Frontal cortex (tissue), 4 donors: Measurements from ENCODE around the gene FOXJ3. TPM values are rescaled to one million over a fixed set of nuclear protein-coding genes. Genes with fewer than 3 reads are reported as not detected.

Source experiments
- DNase-seq, 2 donors: peaks; one replicate each; pipeline ENCODE4 v3.0.0; 2012; ENCODE audit warnings: low spot score in 2 of 2
- FAIRE-seq: peaks from 2 replicates; lab custom pipeline; 2012; peaks lifted over from hg19 to GRCh38; lab: Jason Lieb, UNC
- total RNA-seq: library from RNA; depleted of rRNA; stranded (reverse); fragments of >200 nt; gene quantifications from one replicate; pipeline ENCODE4 v1.2.3, GENCODE V29; 2014
- donor health status: control.
- donor health status: control.
- donor health status: control.

The FOXJ3 gene
- total RNA-seq, 1 donor from 2014 or later: 90.5 TPM

- DNase-seq (no peak), FAIRE-seq (no peak)
Observed at GRCh38 chr1:42175314-42176054, 159.6 kb downstream of the FOXJ3 start.

DNA sequence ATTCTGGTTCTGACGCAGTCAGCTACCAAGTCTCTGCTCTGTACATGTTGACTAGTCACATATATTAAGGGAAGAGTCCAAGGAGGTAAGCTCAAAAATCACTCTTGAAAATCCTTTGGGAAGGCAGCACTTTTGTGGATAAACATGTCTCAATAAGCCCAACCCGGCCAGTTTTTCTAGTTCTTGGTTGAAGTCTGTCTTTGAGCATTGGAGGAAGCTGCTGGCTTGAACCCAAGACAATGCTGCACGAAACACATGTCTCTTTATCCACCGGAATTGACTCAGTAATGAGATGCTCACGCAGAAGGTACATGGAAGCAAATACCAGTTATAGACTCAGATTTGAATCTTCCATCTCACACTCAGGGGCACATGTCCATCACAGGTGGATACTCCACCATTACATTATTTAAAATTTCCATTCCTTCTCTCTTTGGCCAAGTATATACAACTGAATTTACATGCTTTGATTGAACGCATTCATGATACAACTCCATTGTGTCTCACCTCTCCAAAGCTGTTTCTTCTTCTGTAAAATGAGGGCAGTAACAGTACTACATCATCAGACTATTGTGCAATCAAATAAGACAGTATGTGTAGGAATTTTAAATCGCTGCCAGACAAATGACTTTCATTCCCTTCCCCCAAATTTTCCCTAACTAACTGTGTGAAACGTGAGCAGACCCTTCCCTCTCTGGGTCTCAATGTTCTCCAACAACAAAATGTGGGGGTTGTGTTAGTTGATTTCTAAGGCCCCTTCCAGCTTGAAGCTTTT, 160.9 kb downstream of the FOXJ3 start:
- no peak for DNase-seq

DNA sequence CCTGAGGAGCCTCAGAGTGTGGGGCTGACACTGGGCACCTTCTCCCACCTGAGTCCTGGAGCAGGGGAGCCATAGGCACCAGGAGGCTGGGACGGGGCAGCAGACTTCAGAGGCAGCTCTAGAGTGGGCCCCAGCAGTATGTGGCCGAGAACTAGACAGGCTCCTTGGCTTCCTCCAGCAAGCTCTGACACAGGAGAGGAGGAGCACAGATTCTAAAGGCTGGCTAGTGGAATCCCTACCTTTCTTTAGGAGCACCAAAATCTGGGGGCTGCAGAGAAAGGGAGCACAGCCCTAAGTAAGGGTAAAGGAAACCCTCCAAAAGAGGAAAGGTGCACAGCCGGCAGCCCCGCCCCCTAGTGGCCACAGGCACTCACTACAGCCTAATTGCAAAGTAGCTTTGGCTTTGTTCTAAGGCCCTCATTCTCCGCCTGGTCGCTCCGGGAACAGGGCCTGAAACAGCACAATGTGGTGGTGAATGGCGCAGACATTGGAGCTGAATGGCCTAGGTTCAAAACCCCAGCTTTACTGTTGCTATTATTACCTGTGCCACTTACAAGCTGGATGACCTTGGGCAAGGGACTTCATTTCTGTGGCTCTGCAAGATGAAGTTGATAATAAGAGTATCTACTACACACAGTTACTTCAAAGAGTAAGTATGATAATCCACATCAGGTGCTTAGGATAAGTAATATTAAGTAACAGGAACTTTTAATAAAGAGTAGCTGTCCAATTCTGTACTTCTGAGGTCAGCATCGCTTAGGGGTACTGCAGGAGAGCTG, 161.7 kb downstream of the FOXJ3 start:
- FAIRE-seq (no peak), DNase-seq (peak; percentile 43 to 75)

More for the DNA sequence above, 160.9 kb downstream of the FOXJ3 start:
- no peak for FAIRE-seq

DNA sequence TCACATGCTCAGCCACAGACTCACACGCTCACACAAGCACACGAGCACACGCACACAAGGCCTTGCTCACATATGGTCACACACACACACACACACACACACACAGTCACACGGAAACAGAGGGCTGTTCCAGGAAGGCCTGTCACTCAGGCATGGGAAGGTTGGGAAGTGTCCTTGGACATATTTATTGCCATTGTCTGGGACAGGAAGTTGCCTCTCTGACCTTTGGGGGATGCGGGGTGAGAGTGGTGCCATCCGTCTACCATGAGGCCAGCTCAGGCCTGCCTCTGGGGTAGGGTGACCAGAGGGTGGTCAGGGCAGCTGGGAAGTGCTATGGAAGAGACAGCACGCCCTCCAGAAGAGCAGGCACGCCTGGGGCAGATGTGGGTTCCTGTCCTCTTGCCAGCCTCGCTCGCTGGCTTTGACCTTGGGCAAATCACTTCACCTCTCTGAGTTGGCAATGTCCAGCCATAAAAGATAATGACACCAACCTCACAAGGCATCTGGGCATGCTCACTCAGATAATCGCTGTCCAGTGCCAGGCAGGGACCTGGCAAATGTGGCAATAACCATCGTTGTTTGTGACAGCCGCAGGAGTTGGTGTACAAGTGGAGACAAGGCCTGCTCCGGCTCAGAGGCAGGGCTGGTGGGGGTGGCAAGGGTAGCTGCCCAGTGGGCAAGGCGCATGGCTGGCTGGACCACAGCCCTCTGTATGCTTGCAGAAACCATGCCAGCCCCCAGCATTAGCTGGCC, 162.5 kb downstream of the FOXJ3 start:
- FAIRE-seq: no peak
- no peak for DNase-seq

GRCh38 chr1:42171679-42172266, 163.3 kb downstream of the FOXJ3 start:
- DNase-seq (no peak), FAIRE-seq (no peak)

DNA sequence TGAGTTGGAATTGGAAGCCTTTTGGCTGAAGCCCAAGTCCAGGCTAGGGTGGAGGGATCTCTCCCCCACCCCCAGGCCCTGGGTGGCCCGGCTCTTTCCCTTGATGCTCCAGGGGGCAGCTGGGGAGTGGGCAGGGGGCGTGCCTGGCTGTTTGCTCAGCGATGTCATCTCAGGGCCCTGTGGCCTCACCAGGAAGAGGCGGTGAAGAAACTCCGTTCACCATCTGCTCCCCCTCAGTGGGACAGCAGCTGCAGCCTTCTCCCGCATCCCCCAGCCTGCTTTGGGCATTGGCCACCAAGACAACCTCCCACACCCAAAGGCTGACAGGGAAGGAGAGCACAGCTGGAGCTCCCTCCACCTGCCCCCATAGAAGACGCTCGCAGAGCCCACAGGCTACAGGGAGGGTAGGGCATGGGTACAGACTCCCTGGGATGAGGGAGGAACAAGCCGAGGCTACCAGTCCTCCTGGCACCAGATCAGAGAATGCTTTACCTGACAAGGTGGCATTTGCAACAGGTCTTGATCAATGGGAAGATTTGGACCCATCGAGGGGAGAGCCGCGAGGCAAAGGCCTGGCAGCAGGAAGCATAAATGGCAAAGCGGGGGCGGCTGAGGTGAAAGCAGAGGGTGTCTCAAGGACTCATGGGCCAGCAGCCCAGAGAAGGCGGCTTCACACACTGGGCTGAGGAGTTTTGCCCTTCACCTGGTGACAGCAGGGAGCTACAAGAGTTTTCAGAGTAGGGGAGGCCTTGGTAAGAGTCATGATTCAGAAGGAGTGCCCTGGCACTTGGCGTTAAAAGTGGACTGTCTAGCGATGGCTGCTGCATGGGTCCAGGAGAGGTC, 164.0 kb downstream of the FOXJ3 start:
- no peak for DNase-seq
- FAIRE-seq: no peak

DNA sequence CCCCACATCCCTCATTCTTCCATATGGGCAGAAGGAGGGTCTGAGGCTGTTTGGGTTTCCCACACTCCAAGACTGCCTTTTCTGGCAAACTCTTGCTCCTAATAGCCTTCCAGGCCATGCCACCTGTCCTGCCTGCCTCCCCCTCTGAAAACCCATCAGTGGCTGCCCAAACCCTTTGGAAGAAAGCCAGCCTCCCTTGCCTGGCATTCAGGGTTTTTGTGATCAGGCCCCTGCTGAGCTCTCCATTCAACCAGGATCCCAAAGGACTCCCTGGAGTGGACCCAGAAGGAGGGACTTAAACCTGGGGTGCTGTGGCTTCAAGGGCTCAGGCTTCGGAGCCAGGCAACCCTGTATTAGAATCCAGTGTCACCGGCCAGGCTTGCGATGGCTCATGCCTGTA, 166.3 kb downstream of the FOXJ3 start:
- FAIRE-seq: no peak
- no peak for DNase-seq

- DNase-seq (no peak), FAIRE-seq (no peak)
Observed at GRCh38 chr1:42168391-42168670, 166.7 kb downstream of the FOXJ3 start.

DNA sequence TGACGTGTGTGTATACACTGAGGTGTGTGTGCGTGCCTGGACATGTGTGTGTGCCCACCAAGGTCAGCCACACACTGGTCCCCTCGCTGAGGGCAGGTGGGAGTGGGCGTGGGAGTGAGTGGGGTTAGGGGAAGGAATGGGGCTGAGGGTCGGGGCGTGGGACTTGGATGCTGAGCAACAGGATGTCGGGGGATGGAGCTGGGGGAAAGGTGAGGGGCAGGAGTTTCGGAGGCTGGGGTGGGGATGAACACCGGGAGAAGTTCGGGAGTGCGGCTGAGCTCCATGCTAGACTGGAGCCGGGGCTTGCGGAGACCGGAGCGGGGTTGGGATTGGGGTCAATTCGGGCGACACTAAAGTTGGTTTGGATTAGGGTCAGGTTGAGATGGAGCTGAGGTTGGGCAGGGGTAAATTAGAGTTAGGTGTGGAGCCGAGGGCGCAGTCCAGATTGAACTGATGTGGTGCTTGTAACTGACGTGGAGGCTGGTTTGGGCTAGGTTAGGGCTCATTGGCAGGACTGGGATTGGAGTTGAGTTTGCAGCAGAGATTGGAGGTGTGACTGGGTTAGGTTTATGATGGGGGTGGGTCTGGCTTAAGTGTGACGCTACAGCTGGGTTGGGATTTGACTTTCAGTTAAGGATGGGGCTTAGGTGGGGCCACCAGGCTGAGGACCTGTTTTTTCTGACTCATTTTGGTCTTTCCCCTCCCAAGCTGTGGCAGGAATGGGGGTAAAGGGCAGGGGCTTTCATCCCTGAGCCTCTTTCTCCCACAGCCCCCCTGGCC, 167.2 kb downstream of the FOXJ3 start:
- DNase-seq (no peak), FAIRE-seq (no peak)

DNA sequence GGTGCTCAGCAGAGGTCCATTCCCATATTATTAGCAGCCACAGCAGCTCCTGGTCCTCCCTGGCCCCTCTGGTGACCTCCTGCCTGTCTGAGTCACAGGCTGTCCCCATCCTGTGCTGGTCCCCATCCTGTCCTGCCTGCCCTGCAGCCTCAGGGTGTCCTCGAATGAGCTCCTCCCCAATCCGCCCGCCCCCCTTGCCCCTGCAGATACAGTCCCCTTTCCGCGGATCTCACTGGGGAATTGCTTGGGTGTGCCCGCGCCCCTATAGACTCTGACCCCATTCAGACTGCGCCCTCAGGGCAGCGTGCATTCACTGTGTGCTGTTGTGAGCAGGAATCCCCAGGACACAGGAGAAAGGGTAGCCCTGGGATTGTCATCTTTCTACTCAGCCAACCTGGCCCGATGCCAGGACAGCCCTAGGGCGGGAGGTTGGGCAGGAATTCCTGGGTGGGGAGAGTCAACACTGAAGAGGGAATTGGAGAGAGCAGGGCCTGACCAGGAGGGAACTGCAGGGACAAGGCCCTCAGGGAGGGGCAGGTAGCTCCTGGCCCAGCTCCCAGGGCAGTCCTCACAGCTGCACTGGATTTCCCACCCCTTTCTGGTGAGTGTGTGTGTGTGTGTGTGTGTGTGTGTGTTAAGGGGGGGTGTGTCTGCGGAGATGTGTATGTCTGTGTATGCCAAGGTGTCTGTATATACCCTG, 169.4 kb downstream of the FOXJ3 start:
- no peak for FAIRE-seq
- no peak for DNase-seq

GRCh38 chr1:42164551-42165420, 170.2 kb downstream of the FOXJ3 start, which contains the start of gene GUCA2A:
Gene GUCA2A (minus strand): TSS chr1:42164745. CDS start chr1:42164712, 33 bp downstream.
- DNase-seq (no peak), FAIRE-seq (no peak)

- DNase-seq: no peak
- no peak for FAIRE-seq
Observed at GRCh38 chr1:42163536-42164503, 171.2 kb downstream of the FOXJ3 start.

- FAIRE-seq (no peak), DNase-seq (no peak)
Observed at GRCh38 chr1:42163114-42163513, 171.9 kb downstream of the FOXJ3 start.

DNA sequence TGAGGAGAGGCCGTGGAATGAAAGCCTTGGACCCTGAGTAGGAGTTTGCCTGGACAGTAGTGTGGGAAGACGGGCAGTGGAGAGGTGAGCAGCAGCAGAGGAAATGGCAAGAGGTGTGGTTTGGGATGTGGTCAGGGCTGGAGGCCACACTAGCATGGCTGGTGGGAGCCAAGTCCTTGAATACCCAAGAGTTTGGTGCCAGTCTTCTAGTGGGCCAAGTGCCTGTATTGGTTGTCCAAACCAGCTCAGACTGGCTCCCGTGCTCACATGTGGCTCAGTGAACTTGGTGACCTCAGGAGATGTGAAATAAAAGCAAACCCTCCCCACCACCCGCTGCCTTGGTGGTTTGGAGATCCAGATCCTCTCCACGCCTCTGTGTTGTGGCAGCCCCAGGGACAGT, 172.9 kb downstream of the FOXJ3 start:
- no peak for FAIRE-seq
- no peak for DNase-seq

DNA sequence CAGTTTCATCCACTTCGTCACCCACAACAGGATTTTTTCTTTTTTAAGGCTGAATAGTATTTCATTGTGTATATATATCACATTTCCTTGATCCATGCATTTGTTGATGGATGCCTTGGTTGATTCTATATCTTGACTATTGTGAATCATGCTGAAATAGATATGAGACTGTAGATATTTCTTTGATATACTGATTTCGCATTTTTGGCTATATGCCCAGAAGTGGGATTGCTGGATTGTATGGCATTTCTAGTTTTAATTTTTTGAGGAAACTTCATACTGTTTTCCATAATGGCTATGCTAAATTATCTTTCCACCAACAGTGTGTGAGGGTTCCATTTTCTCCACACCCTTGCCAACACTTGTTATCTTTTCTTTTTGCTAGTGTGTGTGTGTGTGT, 176.8 kb downstream of the FOXJ3 start:
- FAIRE-seq (no peak), DNase-seq (no peak)
